ENCODE results near the gene TPK1. TPM values are rescaled to one million over a fixed set of nuclear protein-coding genes. Genes with fewer than 3 reads are reported as not detected.

Gene TPK1
- total and polyA plus RNA-seq, 2 of the 8 experiments (the other 6 are each of a cell fraction or from before 2014, with no cell fraction given), result 1.9 to 2.7 TPM

DNA sequence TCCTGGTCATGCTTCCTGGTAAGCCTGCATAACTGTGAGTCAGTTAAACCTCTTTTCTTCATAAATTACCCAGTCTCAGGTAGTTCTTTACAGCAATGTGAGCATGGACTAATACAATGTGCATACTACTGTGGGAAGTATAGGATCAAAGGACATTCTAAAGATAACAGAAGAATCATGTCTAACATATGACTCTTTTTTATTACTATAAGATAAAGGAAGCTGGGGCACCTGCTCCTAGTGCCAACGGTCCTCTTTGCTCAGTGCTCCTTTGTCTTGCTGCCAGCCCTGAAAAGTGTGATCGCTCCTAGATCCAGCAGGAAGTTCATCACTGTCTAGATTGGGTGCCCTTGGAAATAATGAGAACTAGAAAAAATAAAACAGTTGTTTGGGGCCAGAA is 289.1 kb downstream of the TPK1 start:
- CTCF ChIA-PET (ENCODE audit: partially characterized antibody), result interaction anchor here (1.3 kb wide), 1 partner anchor 14 kb away, joined by 3 read pairs; no protein-coding TSS in a partner anchor
- WGBS, 2 experiments (ENCODE audit: extremely low coverage in 1 of 2, insufficient coverage in 1 of 2, insufficient read length in 1 of 2, insufficient replicate concordance in 2 of 2, low coverage in 1 of 2, low lambda C conversion rate in 2 of 2, missing lambda C conversion rate in 1 of 2), result 98% methylated on average over 2 of the region's 2 CpGs; no CpG with 5 or more reads in 1 of the 2 experiments

More for the DNA sequence above, 289.1 kb downstream of the TPK1 start:
- no peaks in the 10 kb centered on the region for H3K4me1 ChIP-seq (replicated peaks in 1 of 4; ENCODE audit: control insufficient read depth in 3 of 4, insufficient read depth in 4 of 4, low read length in 3 of 4)
- H4K20me1 ChIP-seq (replicated peaks in 1 of 2; ENCODE audit: control insufficient read depth in 1 of 2, insufficient read depth in 2 of 2, low read length in 2 of 2), result no peaks in the 10 kb centered on the region
- H3K4me2 ChIP-seq (ENCODE audit: insufficient read depth in 1 of 2, low read depth in 2 of 2, low read length in 2 of 2), result no peak overlapping the region
- no peak overlapping the region for H3K14ac ChIP-seq (ENCODE audit: insufficient read length)
- no peak overlapping the region for H2BK15ac ChIP-seq (ENCODE audit: low read length)
- H3K36me3 ChIP-seq (ENCODE audit: control insufficient read depth in 2 of 4, insufficient read depth in 4 of 4, low read length in 3 of 4), result no peaks in the 10 kb centered on the region
- H3K79me2 ChIP-seq (ENCODE audit: control insufficient read depth in 1 of 2, insufficient read depth in 2 of 2, low read length in 2 of 2), result no peaks in the 10 kb centered on the region
- no peak overlapping the region for H2BK5ac ChIP-seq (ENCODE audit: low read depth, low read length)
- H2AFZ ChIP-seq (ENCODE audit: low read length), result no peak overlapping the region
- H3K79me1 ChIP-seq (ENCODE audit: low read depth, low read length), result no peaks in the 10 kb centered on the region
- H3K9ac ChIP-seq (replicated peaks in 1 of 4; ENCODE audit: extremely low read depth in 1 of 4, low read depth in 3 of 4, low read length in 3 of 4), result no peak overlapping the region
- no peak overlapping the region for H4K91ac ChIP-seq (replicated peaks; ENCODE audit: insufficient read length, low read length)
- no peak overlapping the region for H2BK120ac ChIP-seq (replicated peaks; ENCODE audit: low read depth, low read length)
- DNase-seq (ENCODE audit: low read depth in 1 of 2, low spot score in 2 of 2), result no peak
- H3K9me3 ChIP-seq (ENCODE audit: insufficient read depth in 2 of 2, low read depth in 1 of 2, low read length in 1 of 2), result no peaks in the 10 kb centered on the region
- no peak for TF ChIP-seq HDAC2 (IDR thresholded peaks at IDR 0.05; ENCODE audit: borderline replicate concordance in 1 of 2, low read depth in 2 of 2, low read length in 2 of 2)
- TF ChIP-seq ATF3 (IDR thresholded peaks at IDR 0.05; ENCODE audit: insufficient read depth, low read depth, low read length), result no peak
- TF ChIP-seq RFX5 (IDR thresholded peaks at IDR 0.05; ENCODE audit: borderline replicate concordance, low read depth, low read length), result no peak
- no peak for TF ChIP-seq RNF2 (IDR thresholded peaks at IDR 0.05; ENCODE audit: borderline replicate concordance, low read depth, low read length, missing control alignments, poor library complexity, severe bottlenecking)
- no peak for TF ChIP-seq FOSL1 (IDR thresholded peaks at IDR 0.05; ENCODE audit: insufficient read depth, low read depth, low read length)
- H4K8ac ChIP-seq (ENCODE audit: extremely low read depth, insufficient read depth, low read length), result no peak overlapping the region
- H4K5ac ChIP-seq (ENCODE audit: insufficient read length, low read depth, low read length), result no peak overlapping the region
- no peak overlapping the region for H3K23ac ChIP-seq (ENCODE audit: insufficient read length)
- FAIRE-seq, result no peak
- H2BK12ac ChIP-seq (ENCODE audit: low read depth, low read length), result no peak overlapping the region
- no peak overlapping the region for H3K27ac ChIP-seq (ENCODE audit: low read depth, low read length)
- no peak overlapping the region for H3K56ac ChIP-seq (replicated peaks; ENCODE audit: insufficient read length, low read depth, low read length)
- H3K4me3 ChIP-seq (ENCODE audit: extremely low read depth in 1 of 4, insufficient read depth in 2 of 4, low read depth in 3 of 4, low read length in 4 of 4), result no peak overlapping the region
- H3K23me2 ChIP-seq (ENCODE audit: low read depth, low read length), result no peaks in the 10 kb centered on the region
- no peaks in the 10 kb centered on the region for H3K27me3 ChIP-seq (replicated peaks in 1 of 4; ENCODE audit: control insufficient read depth in 3 of 4, extremely low read depth in 1 of 4, insufficient read depth in 3 of 4, low read length in 3 of 4)
- no peak overlapping the region for H3K4ac ChIP-seq (replicated peaks; ENCODE audit: insufficient read length, low read depth, low read length)
- POLR2A ChIA-PET (ENCODE audit: partially characterized antibody), result no interaction called here
- no peak overlapping the region for H2AK5ac ChIP-seq (ENCODE audit: low read depth, low read length)
- no peak overlapping the region for H3K18ac ChIP-seq (ENCODE audit: extremely low read depth, low read length)
- no peak overlapping the region for H2BK20ac ChIP-seq (ENCODE audit: low read length)

Measured in H1 (cell line).